SK-N-MC (cell line): ENCODE measurements around the gene JPH4.
"Not testable (repeated sequence)": the region's sequence is repeated elsewhere in the genome, so short reads cannot be mapped to it uniquely, and the experiment has no call there.

ENCODE experiments used
- DNase-seq: peaks from one replicate; pipeline ENCODE4 v3.0.0-alpha.2; 2011; ENCODE audit warnings: low read depth, low spot score
- H3K27ac ChIP-seq: fragments of 200-600 bp; sonication (generic); 2 replicates; pipeline ENCODE4 v1.5.1; 2016; ENCODE audit warnings: mixed run types
- H3K36me3 ChIP-seq: fragments of 200-600 bp; sonication (generic); 2 replicates; pipeline ENCODE4 v1.6.1; 2017; ENCODE audit warnings: antibody characterized with exemption, low read length, mixed read lengths; ENCODE audit not compliant: insufficient read depth
- H3K4me3 ChIP-seq: fragments of 200-600 bp; sonication (generic); 2 replicates; pipeline ENCODE4 v1.5.1; 2016
- H3K9ac ChIP-seq: fragments of 200-600 bp; sonication (generic); 2 replicates; pipeline ENCODE4 v1.8.0; 2017; ENCODE audit warnings: mixed run types, mixed read lengths; ENCODE audit not compliant: insufficient read length
- H3K9me3 ChIP-seq: fragments of 200-600 bp; sonication (generic); 2 replicates; pipeline ENCODE4 v1.6.1; 2017; ENCODE audit warnings: low read depth, mild to moderate bottlenecking, antibody characterized with exemption, low read length, moderate library complexity, mixed read lengths
- EZH2 ChIP-seq: fragments of 200-600 bp; sonication (generic); IDR thresholded peaks from one replicate; pipeline ENCODE4 v1.6.1; 2017; ENCODE audit warnings: antibody characterized with exemption
- FOXP2 ChIP-seq: optimal IDR thresholded peaks from 2 replicates; pipeline ENCODE3; 2011; ENCODE audit warnings: mild to moderate bottlenecking, moderate library complexity; ENCODE audit not compliant: insufficient read depth; ENCODE audit errors: extremely low read length, control extremely low read depth
- POLR2AphosphoS5 ChIP-seq: IDR thresholded peaks from 2 replicates; pipeline ENCODE4 v1.6.1; 2012; ENCODE audit warnings: mild to moderate bottlenecking, low read depth, low read length, borderline replicate concordance

Gene JPH4

DNA sequence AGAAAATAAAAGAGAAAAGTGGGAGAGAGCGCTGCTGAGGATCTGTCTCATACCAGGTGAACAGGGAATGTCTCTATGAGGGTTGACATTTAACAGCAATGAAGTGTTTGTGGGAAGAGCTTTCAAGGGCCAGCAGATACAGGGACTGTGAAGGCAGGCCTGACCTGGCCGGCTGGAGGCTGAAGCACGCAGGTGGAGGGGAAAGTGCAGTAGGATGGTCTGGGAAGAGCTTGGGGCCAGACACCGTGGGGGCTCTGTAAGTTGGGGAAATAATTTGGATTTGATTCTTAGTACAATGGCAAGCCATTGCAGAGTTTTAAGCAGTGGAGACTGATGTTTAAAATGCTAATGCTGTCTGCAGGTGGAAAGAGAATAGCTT is 33.8 kb upstream of the JPH4 start:
- H3K36me3 ChIP-seq, result no peaks in the 10 kb centered on the region
- H3K9me3 ChIP-seq, result no peaks in the 10 kb centered on the region
- no peak for DNase-seq
- TF ChIP-seq POLR2AphosphoS5 (no peak), FOXP2 (no peak)
- no peak overlapping the region for H3K27ac ChIP-seq
- H3K4me3 ChIP-seq, result no peak overlapping the region
- no peak overlapping the region for H3K9ac ChIP-seq

DNA sequence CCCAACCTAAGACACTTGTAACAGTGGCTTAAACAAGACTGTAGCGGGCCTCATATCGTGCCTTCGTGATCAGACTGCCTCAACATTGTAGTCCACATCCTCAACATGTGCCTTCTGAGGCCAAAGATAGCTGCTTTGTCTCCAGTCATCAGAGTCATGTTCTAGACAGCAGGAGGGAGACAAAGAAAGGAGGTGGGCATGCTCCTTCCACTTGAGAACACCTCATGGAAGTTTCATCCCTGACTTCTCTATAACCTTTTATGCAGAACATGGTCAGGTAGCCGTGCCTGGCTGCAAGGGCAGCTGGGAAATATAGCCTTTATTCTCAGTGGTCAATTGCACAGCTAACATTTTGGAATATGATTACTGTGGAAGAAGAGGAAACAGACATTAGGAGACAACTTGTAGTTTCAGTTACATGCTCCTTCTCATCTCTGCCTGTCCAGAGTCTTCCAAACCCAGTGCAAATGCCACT is 32.3 kb upstream of the JPH4 start:
- Histone ChIP-seq H3K9ac (no peak overlapping the region), H3K36me3 (no peaks in the 10 kb centered on the region), H3K9me3 (no peaks in the 10 kb centered on the region), H3K4me3 (no peak overlapping the region), H3K27ac (no peak overlapping the region)
- TF ChIP-seq FOXP2 (no peak), EZH2 (no peak), POLR2AphosphoS5 (no peak)
- DNase-seq, result no peak

DNA sequence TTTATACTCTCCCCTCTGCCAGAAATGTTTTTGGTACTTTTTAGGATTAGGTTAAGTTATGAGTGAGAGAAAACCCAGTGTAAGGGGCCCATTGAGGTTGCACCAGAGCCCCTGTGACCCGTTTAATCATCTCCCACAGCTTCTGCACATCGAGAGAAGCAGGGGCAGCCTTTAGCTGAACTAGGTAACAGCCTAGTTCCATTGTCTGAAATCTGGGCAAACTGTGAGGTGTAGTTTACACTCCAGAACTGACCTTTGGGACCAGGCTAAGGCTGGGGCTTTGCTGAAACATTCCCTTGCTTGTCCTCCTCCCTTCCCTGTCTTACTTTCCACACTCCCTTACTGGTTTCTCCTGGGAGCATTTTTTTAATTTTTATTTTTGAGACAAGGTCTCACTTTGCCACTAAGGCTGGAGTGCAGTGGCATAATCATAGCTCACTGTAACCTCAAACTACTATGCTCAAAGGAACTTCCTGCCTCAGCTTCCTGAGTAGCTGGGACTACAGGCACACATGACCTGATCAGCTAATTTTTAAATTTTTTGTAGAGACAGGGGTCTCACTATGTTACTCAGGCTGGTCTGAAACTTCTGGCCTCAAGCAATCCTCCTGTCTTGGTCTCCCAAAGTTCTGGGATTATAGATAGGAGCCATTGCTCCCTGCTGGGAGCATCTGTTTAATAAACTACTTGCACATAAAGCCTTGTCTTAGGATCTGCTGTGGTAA is 31.7 kb upstream of the JPH4 start:
- H3K36me3 ChIP-seq, result no peaks in the 10 kb centered on the region
- no peak overlapping the region for H3K27ac ChIP-seq
- H3K4me3 ChIP-seq, result no peak overlapping the region
- H3K9me3 ChIP-seq, result no peaks in the 10 kb centered on the region
- no peak for TF ChIP-seq EZH2
- TF ChIP-seq FOXP2, result no peak
- TF ChIP-seq POLR2AphosphoS5, result no peak
- DNase-seq, result no peak
- no peak overlapping the region for H3K9ac ChIP-seq

DNA sequence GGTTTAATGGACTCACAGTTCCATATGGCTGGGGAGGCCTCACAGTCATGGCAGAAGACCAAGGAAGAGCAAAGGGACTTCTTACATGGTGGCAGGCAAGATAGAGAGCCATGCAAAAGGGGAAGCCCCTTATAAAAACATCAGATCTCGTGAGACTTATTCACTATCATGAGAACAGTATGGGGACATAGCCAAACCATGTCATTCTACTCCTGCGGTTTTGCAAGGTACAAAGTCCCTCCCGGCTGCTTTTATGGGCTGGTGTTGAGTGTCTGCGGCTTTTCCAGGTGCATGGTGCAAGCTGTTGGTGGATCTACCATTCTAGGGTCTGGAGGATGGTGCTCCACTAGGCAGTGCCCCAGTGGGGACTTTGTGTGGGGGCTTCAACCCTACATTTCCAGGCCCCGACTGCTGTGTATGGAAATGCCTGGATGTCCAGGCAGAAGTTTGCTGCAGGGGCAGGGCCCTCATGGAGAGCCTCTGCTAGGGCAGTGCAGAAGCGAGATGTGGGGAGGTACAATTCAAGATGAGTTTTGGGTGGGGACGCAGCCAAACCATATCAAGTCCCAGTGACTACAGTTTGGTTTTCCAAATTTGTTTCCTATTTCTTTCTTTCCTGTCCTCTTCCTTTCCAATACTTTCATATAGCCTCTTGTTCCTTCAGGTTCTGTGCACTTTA is 31.0 kb upstream of the JPH4 start:
- H3K27ac ChIP-seq, DNase-seq, H3K36me3 ChIP-seq, H3K9me3 ChIP-seq, H3K4me3 ChIP-seq, H3K9ac ChIP-seq: not testable (repeated sequence)

DNA sequence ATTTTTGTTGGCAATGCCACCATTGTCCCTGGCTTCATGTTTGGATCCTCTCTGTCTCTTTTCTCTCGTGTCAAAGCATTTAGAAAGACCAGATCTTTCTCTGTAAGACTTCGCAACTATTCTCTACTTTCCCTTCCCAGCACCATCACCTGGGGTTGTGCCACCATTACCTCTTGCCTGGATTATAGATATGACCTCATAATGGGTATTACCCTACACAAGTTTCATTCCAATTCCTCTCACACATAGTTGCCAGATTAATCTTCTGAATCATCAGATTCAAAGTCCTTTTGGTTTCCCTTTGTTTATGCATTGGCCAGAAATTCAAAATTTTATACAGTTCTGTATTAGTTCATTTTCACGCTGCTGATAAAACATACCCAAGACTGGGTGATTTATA is 30.4 kb upstream of the JPH4 start:
- Histone ChIP-seq H3K36me3 (no peaks in the 10 kb centered on the region), H3K4me3 (no peak overlapping the region), H3K9ac (no peak overlapping the region), H3K27ac (no peak overlapping the region), H3K9me3 (no peaks in the 10 kb centered on the region)
- DNase-seq, result no peak
- TF ChIP-seq POLR2AphosphoS5 (no peak), FOXP2 (no peak), EZH2 (no peak)

DNA sequence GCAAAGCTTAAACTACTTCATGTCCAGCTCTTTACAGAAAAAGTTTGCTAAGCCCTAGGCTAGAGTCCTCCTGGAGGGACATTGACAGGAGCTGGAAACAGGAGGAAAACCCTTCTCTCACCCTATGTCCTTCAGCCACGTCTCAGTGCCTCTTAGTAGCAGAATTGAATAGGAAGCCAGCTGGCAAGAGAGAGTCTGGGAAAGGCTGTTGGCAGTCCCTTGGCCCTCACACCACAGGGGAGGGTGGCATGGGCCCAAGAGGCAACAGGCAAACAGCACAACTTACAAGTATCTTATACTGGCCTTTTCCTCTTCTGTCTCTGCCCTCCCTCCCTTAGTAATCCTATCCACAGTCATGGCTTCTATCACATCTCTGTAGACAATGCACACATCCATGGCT is 29.9 kb upstream of the JPH4 start:
- no peak for DNase-seq
- Histone ChIP-seq H3K36me3 (no peaks in the 10 kb centered on the region), H3K9ac (no peak overlapping the region), H3K27ac (no peak overlapping the region), H3K4me3 (no peak overlapping the region), H3K9me3 (no peaks in the 10 kb centered on the region)
- TF ChIP-seq EZH2, result no peak
- TF ChIP-seq FOXP2, result no peak
- no peak for TF ChIP-seq POLR2AphosphoS5

DNA sequence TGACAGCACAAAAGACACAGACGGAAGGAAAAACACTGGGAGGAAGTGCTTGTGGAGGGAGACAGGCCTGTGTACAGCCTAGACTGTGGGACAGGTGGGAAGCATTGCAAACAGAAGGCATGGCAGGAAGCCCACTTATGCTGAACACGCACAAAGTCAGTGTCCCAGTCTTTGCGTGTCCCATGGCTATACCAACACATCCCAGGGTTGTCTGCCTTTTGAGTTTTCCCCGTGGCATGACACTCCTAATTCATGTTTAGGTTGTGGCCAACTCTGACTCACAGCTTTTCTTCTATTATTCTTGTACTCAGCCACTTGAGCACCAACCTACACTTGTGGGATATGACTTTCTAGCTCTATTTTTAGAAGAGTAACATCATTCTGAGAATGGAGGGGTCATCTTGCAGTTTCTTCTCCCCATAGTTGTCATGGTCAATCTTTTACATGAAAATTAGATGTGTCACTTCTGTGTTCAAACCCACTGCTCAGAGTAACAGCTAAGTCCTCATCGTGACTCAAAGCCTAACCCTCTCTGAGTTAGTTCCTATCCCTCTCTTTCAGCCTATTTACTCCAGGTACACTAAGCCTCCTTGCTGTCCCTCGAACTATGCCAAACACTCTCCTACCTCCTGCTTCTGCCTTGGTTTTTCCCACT is 27.5 kb upstream of the JPH4 start:
- Histone ChIP-seq H3K36me3 (no peaks in the 10 kb centered on the region), H3K27ac (no peak overlapping the region), H3K9ac (no peak overlapping the region), H3K9me3 (no peaks in the 10 kb centered on the region), H3K4me3 (no peak overlapping the region)
- TF ChIP-seq EZH2, result no peak
- TF ChIP-seq FOXP2, result no peak
- no peak for TF ChIP-seq POLR2AphosphoS5
- no peak for DNase-seq

DNA sequence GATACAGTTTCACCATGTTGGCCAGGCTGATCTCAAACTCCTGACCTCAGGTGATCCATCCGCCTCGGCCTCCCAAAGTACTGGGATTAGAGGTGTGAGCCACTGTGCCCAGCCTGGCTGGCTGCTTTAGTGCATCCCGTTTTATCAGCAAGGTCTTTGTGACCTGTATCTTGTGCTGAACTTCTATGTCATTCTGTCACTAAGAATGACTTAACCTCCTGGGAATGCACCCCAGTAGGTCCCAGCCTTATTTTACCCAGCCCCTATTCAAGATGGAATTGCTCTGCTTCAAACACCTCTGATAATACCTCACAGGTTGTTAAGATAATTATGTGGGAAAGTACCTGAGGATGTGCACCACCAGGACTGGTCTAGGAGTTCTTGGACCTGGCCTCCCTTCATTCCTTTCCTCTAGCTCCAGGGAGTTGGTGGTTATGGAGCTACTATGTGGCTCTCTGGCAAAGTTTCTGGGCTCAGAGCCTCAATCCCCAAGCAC is 26.1 kb upstream of the JPH4 start:
- Histone ChIP-seq H3K4me3 (no peak overlapping the region), H3K9ac (no peak overlapping the region), H3K27ac (no peak overlapping the region), H3K9me3 (no peaks in the 10 kb centered on the region), H3K36me3 (no peaks in the 10 kb centered on the region)
- TF ChIP-seq FOXP2 (no peak), POLR2AphosphoS5 (no peak), EZH2 (no peak)
- DNase-seq, result no peak

DNA sequence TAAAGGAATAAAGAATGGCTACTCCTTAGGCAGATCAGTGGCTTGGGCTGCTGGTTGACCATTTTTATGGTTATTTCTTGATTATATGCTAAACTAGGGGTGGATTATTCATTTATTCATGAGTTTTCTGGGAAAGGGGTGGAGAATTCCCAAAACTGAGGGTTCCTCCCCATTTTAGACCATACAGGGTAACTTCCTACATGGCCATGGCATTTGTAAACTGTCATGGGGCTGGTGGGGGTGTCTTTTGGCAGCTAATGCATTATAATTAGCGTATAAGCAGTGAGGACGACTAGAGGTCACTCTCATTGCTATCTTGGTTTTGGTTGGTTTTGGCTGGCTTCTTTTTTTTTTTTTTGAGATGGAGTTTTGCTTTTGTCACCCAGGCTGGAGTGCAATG is 25.6 kb upstream of the JPH4 start:
- Histone ChIP-seq H3K36me3 (no peaks in the 10 kb centered on the region), H3K4me3 (no peak overlapping the region), H3K27ac (no peak overlapping the region), H3K9ac (no peak overlapping the region), H3K9me3 (no peaks in the 10 kb centered on the region)
- TF ChIP-seq POLR2AphosphoS5 (no peak), FOXP2 (no peak), EZH2 (no peak)
- DNase-seq, result no peak
